ENCODE measurements around the gene ARHGAP26. TPM values are rescaled to one million over a fixed set of nuclear protein-coding genes. Genes with fewer than 3 reads are reported as not detected.
A peak's percentile ranks its signal among the peaks of the same experiment; 100 is the strongest.

Gene ARHGAP26
- total and polyA plus RNA-seq, 2 donors (not counting 3 experiments of a cell fraction or from before 2014, with no cell fraction given), result 3.1 to 16.2 TPM

DNA sequence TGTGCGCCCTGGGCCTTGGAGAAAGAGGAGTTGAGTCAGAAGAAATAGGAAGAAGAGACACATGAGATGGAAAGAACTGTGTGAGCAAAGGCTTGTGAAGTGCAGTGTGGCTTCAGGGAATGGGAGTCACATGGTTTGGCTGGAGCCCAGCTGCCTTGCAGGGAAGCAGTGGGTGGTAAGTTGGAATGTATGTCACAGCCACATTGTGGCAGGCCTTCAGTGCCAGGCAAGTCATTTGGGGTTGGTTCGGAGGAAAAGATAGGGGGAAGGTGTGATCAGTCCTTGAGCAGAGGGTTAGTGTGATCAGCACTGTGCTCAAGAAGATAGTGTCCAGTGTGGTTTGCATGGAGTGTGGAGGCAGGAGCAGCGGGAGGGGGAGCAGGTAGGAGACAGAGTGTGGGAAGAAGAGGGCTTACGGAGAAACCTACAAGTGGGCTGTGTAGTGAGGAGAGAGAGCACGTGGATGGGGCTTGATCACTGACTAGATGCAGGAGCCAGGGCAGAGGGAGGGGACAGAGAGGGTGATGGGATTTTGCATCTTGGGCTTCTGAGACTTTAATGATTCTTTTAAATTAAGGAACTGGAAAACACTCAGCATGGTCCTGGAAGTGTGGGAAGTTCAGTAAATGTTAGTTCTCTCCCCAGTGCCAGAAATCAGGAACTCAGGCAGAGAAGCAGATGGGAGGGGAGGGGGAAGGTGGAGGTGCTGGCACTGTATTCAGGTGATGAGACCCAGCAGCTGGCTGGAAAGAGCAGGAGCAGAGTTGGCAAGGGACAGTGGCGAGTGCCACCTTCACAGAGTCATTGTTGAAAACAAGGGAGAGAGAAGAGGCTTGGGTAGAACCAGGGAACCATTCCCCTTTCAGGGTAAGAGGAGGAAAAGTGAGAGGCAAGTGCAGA, 46.6 kb downstream of the ARHGAP26 start:
- Histone ChIP-seq H3K9me1 (replicated peaks; ENCODE audit: control insufficient read depth, extremely low read depth, insufficient read depth, low read length) (no peaks in the 10 kb centered on the region), H3K27ac (ENCODE audit: insufficient read depth, low read depth, low read length) (no peak overlapping the region), H3K27me3 (ENCODE audit: control insufficient read depth in 2 of 2, insufficient read depth in 2 of 2, low read length in 2 of 2) (no peaks in the 10 kb centered on the region), H3K36me3 (ENCODE audit: control insufficient read depth in 2 of 2, extremely low read depth in 1 of 2, insufficient read depth in 2 of 2, low read length in 2 of 2) (no peaks in the 10 kb centered on the region), H3K79me2 (ENCODE audit: control insufficient read depth, insufficient read depth, low read length) (no peaks in the 10 kb centered on the region), H3K4me3 (replicated peaks in 1 of 3; ENCODE audit: insufficient read depth in 1 of 3, low read depth in 1 of 3, low read length in 3 of 3) (no peak overlapping the region), H4K20me1 (replicated peaks; ENCODE audit: control insufficient read depth, extremely low read depth, insufficient read depth, low read length) (no peaks in the 10 kb centered on the region), H3K4me2 (ENCODE audit: insufficient read depth, low read length) (no peak overlapping the region), H2AFZ (ENCODE audit: low read depth, low read length) (no peak overlapping the region), H3K4me1 (ENCODE audit: control insufficient read depth, extremely low read depth, insufficient read depth, low read length) (peaks cover 22% of the 10 kb centered on the region), H3K9me3 (replicated peaks; ENCODE audit: control insufficient read depth, insufficient read depth, low read length) (no peaks in the 10 kb centered on the region), H3K9ac (replicated peaks; ENCODE audit: extremely low read depth, insufficient read depth, low read length) (no peak overlapping the region)
- dilution Hi-C loops (cut with MboI; ENCODE audit: extremely low pct_ligation_motif_present, low sequenced_read_pairs) (no loop called here), intact Hi-C loops (cut with micrococcal nuclease) (no loop called here)
- DNase-seq (ENCODE audit: low read depth, low spot score), result peak; percentile 46
- CTCF ChIA-PET, result no interaction called here
- no peak for TF ChIP-seq MAX (IDR thresholded peaks at IDR 0.05; ENCODE audit: insufficient read depth, insufficient read length)
- no peak for TF ChIP-seq EZH2 (IDR thresholded peaks at IDR 0.05; ENCODE audit: borderline replicate concordance, low read depth, low read length, severe bottlenecking)
- TF ChIP-seq POLR2AphosphoS5 (IDR thresholded peaks at IDR 0.05; ENCODE audit: insufficient read depth, low read depth, low read length), result no peak
- no peak for TF ChIP-seq JUN (IDR thresholded peaks at IDR 0.05; ENCODE audit: borderline replicate concordance, insufficient read depth, insufficient read length, low read depth)
- TF ChIP-seq GATA2 (IDR thresholded peaks at IDR 0.05; ENCODE audit: insufficient read depth, insufficient read length, low read depth, low read length), result no peak
- no peak for TF ChIP-seq POLR2A (IDR thresholded peaks at IDR 0.05; ENCODE audit: low read depth, low read length)
- no peak for TF ChIP-seq MYC (IDR thresholded peaks at IDR 0.05; ENCODE audit: low read depth, low read length)
- POLR2A ChIA-PET, result no interaction called here
- BruUV-seq (replicated peaks), result no TSS peak
- FAIRE-seq, result no peak
